ENCODE data around the gene PAQR4.

PAQR4 gene

DNA sequence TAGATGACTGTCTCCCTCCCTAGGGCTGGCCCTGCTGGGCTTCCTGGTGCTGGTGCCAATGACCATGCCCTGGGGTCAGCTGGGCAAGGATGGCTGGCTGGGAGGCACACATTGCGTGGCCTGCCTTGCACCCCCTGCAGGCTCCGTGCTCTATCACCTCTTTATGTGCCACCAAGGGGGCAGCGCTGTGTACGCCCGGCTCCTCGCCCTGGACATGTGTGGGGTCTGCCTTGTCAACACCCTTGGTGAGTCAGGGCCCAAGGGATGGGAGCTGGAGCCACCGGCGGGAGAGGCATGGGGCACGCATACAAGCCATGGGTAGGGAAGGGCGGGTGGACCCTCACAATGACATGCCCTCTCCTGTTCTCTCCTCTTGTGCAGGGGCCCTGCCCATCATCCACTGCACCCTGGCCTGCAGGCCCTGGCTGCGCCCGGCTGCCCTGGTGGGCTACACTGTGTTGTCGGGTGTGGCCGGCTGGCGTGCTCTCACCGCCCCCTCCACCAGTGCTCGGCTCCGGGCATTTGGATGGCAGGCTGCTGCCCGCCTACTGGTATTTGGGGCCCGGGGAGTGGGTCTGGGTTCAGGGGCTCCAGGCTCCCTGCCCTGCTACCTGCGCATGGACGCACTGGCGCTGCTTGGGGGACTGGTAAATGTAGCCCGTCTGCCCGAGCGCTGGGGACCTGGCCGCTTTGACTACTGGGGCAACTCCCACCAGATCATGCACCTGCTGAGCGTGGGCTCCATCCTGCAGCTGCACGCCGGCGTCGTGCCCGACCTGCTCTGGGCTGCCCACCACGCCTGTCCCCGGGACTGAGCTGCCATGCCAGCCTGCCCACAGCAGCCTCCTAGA lies 2.2 kb downstream of the PAQR4 start:
- CTCF ChIA-PET: interaction anchor here (0.7 to 1.6 kb wide), 3 partner anchors 8 to 1081 kb away, joined by 3 to 8 read pairs (median 3); no protein-coding TSS in a partner anchor
- TF ChIP-seq, protein P1, sequence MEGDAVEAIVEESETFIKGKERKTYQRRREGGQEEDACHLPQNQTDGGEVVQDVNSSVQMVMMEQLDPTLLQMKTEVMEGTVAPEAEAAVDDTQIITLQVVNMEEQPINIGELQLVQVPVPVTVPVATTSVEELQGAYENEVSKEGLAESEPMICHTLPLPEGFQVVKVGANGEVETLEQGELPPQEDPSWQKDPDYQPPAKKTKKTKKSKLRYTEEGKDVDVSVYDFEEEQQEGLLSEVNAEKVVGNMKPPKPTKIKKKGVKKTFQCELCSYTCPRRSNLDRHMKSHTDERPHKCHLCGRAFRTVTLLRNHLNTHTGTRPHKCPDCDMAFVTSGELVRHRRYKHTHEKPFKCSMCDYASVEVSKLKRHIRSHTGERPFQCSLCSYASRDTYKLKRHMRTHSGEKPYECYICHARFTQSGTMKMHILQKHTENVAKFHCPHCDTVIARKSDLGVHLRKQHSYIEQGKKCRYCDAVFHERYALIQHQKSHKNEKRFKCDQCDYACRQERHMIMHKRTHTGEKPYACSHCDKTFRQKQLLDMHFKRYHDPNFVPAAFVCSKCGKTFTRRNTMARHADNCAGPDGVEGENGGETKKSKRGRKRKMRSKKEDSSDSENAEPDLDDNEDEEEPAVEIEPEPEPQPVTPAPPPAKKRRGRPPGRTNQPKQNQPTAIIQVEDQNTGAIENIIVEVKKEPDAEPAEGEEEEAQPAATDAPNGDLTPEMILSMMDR (conservative IDR thresholded peaks at IDR 0.05; ENCODE audit: low read depth): no peak

DNA sequence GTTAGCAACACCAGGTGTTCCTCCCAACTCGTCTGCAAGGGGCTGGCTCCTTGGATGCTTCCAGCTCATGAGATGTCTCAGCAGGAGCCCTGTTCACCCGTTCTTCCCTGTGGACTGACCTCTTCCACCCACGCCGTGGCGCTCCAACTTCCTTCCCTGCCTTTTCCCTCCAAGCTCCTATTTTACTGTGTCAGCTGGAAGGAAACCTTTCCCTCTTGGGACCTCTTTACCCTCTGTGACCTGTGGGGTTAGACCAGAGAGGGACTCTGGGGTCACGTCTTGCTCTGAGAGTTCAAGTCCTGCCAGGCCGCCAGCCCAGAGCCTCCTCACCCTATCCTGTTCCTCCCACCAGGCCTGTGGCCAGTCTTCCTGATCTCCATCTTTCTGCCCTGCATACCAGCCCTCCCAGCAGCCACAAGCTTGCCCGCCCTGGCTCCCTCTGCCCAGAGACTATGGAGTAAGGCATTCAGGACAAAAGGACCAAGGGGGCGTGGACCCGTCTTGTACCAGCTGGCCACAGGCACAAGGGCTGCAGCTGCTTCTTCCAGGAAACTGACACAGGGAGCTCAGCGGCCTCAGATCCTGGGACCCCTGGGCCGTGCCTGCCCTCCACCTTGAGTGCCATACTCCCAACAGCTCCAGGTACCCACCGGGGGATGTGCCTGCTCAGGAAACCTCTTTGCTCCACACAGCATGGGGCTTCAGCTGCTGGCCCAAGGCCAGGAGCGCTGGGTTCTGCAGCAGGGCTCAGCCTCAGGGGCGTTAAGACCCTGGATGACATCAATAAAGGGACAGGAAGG lies 3.0 kb downstream of the PAQR4 start:
- POLR2A ChIA-PET (ENCODE audit: low non-redundant PET): no interaction called here
- peak overlapping the region; percentile 84 for H3K27ac ChIP-seq
- DNase-seq (ENCODE audit: low spot score): no peak
- TF ChIP-seq, protein P1 (conservative IDR thresholded peaks at IDR 0.05; ENCODE audit: low read depth): no peak
- CTCF ChIA-PET: interaction anchor here (0.6 to 0.9 kb wide), 4 partner anchors 9 to 1080 kb away, joined by 3 to 8 read pairs (median 4); no protein-coding TSS in a partner anchor

More for the DNA sequence above, 2.2 kb downstream of the PAQR4 start:
- DNase-seq (ENCODE audit: low spot score): no peak
- H3K27ac ChIP-seq: peak overlapping the region; percentile 84
- POLR2A ChIA-PET (ENCODE audit: low non-redundant PET): interaction anchor here (1.1 kb wide), 1 partner anchor 9 kb away, joined by 3 read pairs; the partner anchor contains the start of gene PKMYT1

DNA sequence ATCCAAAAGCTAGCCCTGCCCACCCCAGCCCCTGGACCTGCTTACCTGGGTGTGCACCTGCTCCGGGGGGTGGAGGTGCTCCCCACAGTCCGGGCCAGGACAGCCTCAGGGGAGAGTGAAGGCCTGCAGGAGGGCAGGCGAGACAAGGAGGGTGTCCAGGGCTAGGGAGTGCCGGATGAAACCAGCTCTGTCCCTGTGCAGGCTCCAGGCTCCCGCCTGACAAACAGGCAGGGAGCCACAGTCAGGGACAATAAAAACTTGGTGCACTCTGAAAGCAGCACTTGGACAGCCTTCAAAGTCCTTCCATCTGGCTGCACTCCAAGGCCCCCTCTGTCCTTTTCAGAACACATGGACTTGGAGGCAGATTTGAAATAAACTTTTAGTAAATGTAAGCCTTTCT lies 3.9 kb downstream of the PAQR4 start:
- peak overlapping the region; percentile 84 for H3K27ac ChIP-seq
- CTCF ChIA-PET: interaction anchor here (0.6 to 0.7 kb wide), 2 partner anchors 42 to 295 kb away, joined by 4 read pairs; no protein-coding TSS in a partner anchor
- no peak for DNase-seq (ENCODE audit: low spot score)

DNA sequence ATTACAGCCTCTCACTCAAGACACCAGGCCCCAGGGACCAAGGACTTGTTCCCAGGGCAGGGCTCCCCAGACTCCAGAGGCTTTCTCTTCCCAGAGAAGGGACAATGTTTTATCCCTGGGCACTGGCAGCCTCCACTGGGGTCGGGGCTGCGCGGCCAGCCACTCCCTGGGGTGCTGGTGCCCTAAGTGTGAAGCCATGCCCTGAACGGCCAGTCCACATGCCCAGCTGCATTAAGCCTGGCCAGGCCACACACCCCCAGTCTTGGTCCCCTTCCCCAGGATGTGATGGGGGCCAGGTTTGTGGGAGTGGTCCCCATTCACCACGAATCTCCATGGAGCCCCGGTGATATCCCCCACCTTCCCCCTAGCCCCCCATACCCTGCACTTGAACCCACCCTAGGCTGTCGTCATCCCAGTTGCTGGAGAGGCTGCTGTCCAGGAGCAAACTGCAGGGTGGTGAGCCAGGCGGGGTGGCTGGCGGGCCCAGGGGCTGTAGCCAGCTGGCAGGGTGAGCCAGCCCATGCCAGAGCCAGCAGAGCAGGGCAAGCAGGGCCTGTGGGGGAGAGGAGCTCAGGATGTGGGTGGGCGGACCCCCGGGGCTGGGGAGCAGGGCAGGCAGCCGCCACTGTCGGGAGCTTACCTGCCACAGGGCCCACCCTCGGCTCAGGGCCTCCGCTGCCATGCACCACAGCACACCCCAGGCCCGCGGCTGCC lies 4.6 kb downstream of the PAQR4 start:
- DNase-seq (ENCODE audit: low spot score): no peak
- peak overlapping the region; percentile 84 for H3K27ac ChIP-seq
- POLR2A ChIA-PET (ENCODE audit: low non-redundant PET): no interaction called here
- TF ChIP-seq, protein P1 (conservative IDR thresholded peaks at IDR 0.05; ENCODE audit: low read depth): no peak
- CTCF ChIA-PET: interaction anchor here (0.6 kb wide), 1 partner anchor 42 kb away, joined by 4 read pairs; no protein-coding TSS in a partner anchor

More for the DNA sequence above, 3.9 kb downstream of the PAQR4 start:
- TF ChIP-seq, protein P1 (conservative IDR thresholded peaks at IDR 0.05; ENCODE audit: low read depth): no peak
- POLR2A ChIA-PET (ENCODE audit: low non-redundant PET): interaction anchor here (0.6 kb wide), 1 partner anchor 14 kb away, joined by 5 read pairs; no protein-coding TSS in a partner anchor

DNA sequence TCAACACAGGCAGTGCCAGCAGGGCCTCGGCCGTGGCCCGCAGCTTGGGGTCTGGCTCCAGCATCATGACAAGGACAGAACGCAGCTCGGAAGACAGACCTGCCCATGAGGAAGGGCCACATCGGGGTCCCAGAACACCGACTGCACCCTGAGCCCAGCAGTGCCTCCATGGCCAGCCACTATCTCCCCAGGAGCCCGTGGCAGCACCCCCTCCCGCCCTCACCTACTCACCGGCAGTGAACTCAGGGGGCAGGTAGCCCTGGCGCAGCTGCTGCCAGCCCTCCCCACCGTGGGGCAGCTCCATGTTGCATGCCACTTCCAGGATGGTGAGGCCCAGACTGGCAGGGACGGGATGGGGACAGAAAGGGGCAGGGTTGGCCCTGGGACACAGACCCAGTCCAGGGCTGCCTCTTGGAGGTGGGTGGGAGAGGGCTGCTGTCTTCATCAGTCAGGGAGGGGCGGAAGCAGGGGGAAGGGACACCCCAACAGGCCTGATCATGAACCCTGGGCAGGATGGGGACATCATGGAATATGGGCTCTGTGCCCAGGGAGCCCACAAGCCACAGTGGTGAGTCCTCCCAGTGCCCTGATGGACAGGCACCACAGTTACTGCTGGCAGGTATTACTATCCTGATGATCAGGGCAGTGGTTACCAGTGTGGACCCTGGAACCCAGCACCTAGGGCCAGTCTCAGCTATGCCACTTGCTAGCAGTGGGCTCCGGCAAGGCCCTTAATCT lies 5.3 kb downstream of the PAQR4 start:
- no peak for DNase-seq (ENCODE audit: low spot score)
- ChIA-PET CTCF (no interaction called here), POLR2A (ENCODE audit: low non-redundant PET) (no interaction called here)
- peak overlapping the region; percentile 84 for H3K27ac ChIP-seq
- TF ChIP-seq, protein P1 (conservative IDR thresholded peaks at IDR 0.05; ENCODE audit: low read depth): no peak

Measured in RWPE1 (cell line).